Fibroblast of mammary gland (primary cell): Measurements from ENCODE around the gene METTL1.

Source experiments
- DNase-seq: peaks from one replicate; pipeline ENCODE4 v3.0.0-alpha.2; 2010; ENCODE audit warnings: low read depth
- H3K4me3 ChIP-seq: 2 replicates; pipeline ENCODE4 v1.5.1; 2011; ENCODE audit warnings: low read depth, mild to moderate bottlenecking, low read length, moderate library complexity; ENCODE audit not compliant: control insufficient read depth
- TF ChIP-seq, protein P1 (sequence below): conservative IDR thresholded peaks from 2 replicates; pipeline ENCODE4 v1.5.1; 2011; ENCODE audit warnings: low read depth, low read length, inconsistent platforms; ENCODE audit not compliant: control insufficient read depth, insufficient read depth

The METTL1 gene

DNA sequence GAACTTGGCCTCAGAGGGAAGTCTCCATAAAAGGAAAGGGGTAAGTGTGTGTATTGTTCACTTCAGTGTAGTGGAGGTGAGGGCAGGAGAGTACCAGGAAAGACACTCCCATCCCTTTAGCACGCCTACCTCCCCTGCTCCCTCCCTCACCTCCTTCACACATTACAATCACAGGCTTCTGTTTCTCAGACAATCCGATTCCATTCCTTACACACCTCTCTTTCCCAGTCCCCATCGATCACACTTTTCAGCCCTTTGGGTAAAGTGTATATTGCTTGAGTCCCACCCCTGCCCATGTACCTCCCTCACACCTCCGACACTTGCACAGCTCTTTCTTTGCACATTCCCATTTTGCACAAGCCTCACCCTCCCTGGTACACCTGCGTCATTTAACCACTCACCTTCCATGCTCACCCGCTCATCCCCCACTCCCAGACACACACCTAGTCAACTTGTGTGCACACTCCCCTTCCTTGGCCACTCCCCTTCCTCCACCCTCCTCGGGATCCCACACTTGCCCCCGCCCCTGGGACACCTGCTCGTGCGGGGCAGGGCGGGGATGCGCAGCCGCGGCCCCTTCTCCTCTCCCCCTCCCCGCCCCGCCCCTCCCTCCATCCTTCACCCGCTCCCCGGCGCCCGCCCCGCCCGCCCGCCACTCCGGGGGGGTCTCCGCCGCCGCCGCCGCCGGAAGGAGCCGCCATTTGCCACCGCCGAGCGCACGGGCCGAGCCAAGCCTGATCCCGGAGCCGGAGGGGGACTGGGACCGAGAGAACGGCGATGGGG lies 17.3 kb downstream of the METTL1 start, which contains the start of gene MARCHF9:
Gene MARCHF9, plus strand, starts transcription at position 693 of the 783 bp plus-strand sequence. CDS start 426 bp downstream, outside the sequence.
- TF ChIP-seq, protein P1, sequence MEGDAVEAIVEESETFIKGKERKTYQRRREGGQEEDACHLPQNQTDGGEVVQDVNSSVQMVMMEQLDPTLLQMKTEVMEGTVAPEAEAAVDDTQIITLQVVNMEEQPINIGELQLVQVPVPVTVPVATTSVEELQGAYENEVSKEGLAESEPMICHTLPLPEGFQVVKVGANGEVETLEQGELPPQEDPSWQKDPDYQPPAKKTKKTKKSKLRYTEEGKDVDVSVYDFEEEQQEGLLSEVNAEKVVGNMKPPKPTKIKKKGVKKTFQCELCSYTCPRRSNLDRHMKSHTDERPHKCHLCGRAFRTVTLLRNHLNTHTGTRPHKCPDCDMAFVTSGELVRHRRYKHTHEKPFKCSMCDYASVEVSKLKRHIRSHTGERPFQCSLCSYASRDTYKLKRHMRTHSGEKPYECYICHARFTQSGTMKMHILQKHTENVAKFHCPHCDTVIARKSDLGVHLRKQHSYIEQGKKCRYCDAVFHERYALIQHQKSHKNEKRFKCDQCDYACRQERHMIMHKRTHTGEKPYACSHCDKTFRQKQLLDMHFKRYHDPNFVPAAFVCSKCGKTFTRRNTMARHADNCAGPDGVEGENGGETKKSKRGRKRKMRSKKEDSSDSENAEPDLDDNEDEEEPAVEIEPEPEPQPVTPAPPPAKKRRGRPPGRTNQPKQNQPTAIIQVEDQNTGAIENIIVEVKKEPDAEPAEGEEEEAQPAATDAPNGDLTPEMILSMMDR = no peak
- no peak for DNase-seq
- H3K4me3 ChIP-seq = peak within 1 kb of the TSS; percentile 39

DNA sequence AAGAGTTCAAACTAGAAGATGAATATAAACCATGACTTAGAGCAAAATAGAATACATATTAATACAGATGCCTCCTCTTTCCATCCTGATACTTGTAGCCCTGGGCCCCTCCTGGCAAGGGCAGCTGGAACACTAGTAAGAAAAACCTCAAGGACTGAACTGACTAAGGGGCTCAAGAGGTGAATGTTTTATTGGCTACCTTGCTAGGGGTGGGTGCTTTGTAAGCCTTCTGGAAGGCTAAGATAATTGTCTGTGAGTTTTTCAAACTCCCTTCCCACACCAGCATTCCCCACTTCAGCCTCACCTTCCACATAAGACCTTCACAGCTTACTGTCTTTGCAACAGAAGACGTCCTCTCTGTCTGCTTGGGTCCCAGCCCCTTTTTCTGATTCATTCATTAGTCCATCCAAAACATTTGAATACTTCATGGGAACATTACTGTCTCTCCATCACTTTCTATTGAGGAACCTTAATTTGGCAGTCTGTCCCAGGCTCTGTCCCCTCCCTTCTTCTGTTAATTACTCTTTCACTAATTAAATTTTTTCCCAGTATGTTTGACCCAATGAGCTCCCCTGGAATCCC lies 18.1 kb downstream of the METTL1 start:
- H3K4me3 ChIP-seq = no peak overlapping the region
- no peak for DNase-seq
- TF ChIP-seq, protein P1 = no peak

DNA sequence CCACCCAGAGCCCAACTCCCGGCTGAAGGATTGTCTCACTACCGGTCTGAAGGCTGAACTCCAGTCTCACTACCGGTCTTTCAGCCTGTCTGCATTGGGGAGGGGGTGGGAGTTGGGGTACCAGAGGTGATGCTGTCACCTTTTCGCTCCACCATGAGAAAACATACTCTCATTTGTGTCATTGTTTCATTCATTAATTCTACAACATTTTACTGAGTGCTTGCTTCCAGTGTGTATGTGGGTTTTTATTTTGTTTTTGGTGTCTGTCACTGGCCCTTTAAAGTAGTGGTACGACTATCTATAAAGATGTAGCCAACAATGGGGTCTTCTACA lies 19.3 kb downstream of the METTL1 start:
- DNase-seq = no peak
- TF ChIP-seq, protein P1 = no peak
- H3K4me3 ChIP-seq = peak overlapping the region; percentile 44

DNA sequence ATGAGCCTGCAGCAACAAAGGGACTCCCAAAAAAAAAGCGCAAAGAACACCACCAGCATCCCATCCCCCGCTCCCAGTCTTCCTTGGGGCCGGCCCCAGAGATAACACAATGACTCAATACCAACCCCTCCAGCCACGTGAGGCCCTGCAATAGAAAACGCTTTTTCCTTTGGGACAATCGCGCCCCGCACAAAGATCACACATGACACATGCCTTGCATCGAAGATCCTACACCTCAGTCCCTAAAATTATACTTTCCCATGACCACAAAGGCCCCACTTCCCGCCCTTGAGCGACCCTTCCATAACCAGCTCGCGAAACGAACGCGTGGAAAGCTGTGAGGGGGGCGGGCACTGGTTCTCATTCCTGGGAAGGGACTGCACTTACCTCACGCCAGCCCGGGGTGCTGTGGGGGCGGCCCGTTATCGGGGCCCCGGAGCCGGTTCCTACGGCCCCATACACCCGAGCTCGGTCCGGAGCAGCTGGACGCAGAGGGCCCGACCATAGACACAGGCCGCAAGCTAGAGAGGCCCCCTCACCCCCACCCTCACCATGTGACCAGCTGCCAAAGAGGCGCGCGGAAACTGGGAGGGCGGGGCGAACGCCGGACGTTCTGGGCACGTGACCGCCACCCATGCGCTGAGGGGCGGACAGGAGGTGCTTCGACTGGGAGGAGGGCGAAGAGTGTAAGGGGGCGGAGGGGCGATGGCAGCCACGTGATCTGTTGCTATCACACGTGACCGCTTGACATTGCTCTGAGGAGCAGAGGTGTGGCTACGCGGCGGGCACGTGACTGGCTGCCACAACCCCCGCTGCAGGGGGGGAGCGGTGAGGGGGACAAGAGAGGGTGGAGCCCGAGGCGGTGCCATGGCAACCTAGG lies 19.9 kb downstream of the METTL1 start, which contains the start of gene CDK4:
Gene CDK4, minus strand, starts transcription at position 523 of the 880 bp plus-strand sequence. CDS start 593 bp downstream, outside the sequence.
- H3K4me3 ChIP-seq = peak within 1 kb of the TSS; percentile 89
- TF ChIP-seq, protein P1 = no peak
- peak; percentile 99 for DNase-seq

DNA sequence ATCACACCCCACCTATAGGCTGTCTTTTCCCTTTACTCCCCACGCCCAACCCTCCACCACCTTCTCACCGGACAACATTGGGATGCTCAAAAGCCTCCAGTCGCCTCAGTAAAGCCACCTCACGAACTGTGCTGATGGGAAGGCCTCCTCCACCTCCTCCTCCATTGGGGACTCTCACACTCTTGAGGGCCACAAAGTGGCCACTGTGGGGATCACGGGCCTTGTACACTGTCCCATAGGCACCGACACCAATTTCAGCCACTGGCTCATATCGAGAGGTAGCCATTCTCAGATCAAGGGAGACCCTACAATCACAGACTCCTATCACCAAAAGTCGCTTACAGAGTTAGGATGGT lies 20.5 kb downstream of the METTL1 start:
- DNase-seq = no peak
- TF ChIP-seq, protein P1 = no peak

DNA sequence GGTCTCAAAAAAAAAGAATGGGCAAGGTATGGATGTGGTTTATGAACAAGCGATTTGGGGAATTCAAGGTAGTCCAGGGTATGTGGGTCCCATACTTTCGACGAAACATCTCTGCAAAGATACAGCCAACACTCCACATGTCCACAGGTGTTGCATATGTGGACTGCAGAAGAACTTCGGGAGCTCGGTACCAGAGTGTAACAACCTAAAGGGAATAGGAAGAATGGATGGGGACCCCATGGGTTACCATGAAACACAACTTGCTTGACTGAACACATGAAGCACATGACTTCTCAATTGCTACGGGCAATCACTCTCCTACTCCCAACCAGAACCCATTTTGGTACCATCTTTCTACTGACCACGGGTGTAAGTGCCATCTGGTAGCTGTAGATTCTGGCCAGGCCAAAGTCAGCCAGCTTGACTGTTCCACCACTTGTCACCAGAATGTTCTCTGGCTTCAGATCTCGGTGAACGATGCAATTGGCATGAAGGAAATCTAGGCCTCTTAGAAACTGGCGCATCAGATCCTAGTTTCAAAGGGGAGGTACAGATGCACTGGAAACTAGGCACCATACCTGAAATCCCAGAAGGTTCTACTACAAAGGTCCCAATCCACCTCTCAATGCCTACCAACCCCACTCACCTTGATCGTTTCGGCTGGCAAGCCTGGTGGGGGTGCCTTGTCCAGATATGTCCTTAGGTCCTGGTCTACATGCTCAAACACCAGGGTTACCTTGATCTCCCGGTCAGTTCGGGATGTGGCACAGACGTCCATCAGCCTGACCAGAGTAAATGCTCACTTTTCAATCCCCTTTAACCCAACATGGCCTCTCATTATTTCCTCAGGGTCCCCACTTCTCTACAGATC lies 21.1 kb downstream of the METTL1 start:
- peak overlapping the region; percentile 89 for H3K4me3 ChIP-seq
- no peak for DNase-seq
- TF ChIP-seq, protein P1 = no peak

More for the DNA sequence above, 20.5 kb downstream of the METTL1 start:
- H3K4me3 ChIP-seq = peak overlapping the region; percentile 89
